ENCODE measurements around the gene IMMP2L. TPM values are rescaled to one million over a fixed set of nuclear protein-coding genes. Genes with fewer than 3 reads are reported as not detected.

IMMP2L gene
- polyA plus RNA-seq, 2 of the 4 experiments (the other 2 are of a cell fraction), result 16.1 to 23.8 TPM

- Histone ChIP-seq H3K4me1 (no peaks in the 10 kb centered on the region), H3K9me3 (no peaks in the 10 kb centered on the region), H3K4me3 (no peak overlapping the region), H3K27ac (no peak overlapping the region), H3K4me2 (no peak overlapping the region)
- CTCF ChIA-PET, result no interaction called here
- ATAC-seq (no peak), DNase-seq (ENCODE audit: low read depth in 1 of 2, low spot score in 1 of 2) (no peak), FAIRE-seq (peak; percentile 32)
- 15% methylated on average over 3 of the region's 3 CpGs for WGBS (ENCODE audit: missing lambda C conversion rate)
- POLR2A ChIA-PET, result no interaction called here
- no peak for TF ChIP-seq RARB (CRISPR knock-in tag; IDR thresholded peaks at IDR 0.05)
Measured at GRCh38 chr7:110645060-110645459, 917.2 kb downstream of the IMMP2L start.

GRCh38 chr7:110637252-110637651, 925.0 kb downstream of the IMMP2L start:
- no peak overlapping the region for H3K4me2 ChIP-seq
- POLR2A ChIA-PET, result no interaction called here
- no peaks in the 10 kb centered on the region for H3K9me3 ChIP-seq
- ATAC-seq (no peak), FAIRE-seq (no peak), DNase-seq (ENCODE audit: low read depth in 1 of 2, low spot score in 1 of 2) (no peak)
- H3K27ac ChIP-seq, result no peak overlapping the region
- TF ChIP-seq FOXS1 (CRISPR knock-in tag; IDR thresholded peaks at IDR 0.05) (no peak), SREBF2 (IDR thresholded peaks at IDR 0.05) (no peak), JUNB (IDR thresholded peaks at IDR 0.05) (no peak), RNF2 (IDR thresholded peaks at IDR 0.05; ENCODE audit: borderline replicate concordance, low read depth) (no peak)
- H3K4me3 ChIP-seq, result no peak overlapping the region
- H3K4me1 ChIP-seq, result no peaks in the 10 kb centered on the region
- CTCF ChIA-PET, result no interaction called here
- 0% methylated on average over 3 of the region's 5 CpGs for WGBS (ENCODE audit: missing lambda C conversion rate)

GRCh38 chr7:110633313-110633712, 929.0 kb downstream of the IMMP2L start:
- ChIA-PET CTCF (no interaction called here), POLR2A (no interaction called here)
- TF ChIP-seq PBX3 (IDR thresholded peaks at IDR 0.05), result no peak
- TF ChIP-seq POLR2A (IDR thresholded peaks at IDR 0.05; ENCODE audit: low read length), result no peak
- no peak for TF ChIP-seq GATA3 (IDR thresholded peaks at IDR 0.05; ENCODE audit: borderline replicate concordance)
- H3K4me3 ChIP-seq, result no peak overlapping the region
- FAIRE-seq (no peak), DNase-seq (ENCODE audit: low read depth in 1 of 2, low spot score in 1 of 2) (no peak), ATAC-seq (no peak)
- no peaks in the 10 kb centered on the region for H3K4me1 ChIP-seq
- WGBS (ENCODE audit: missing lambda C conversion rate), result 26% methylated on average over 2 of the region's 2 CpGs
- H3K4me2 ChIP-seq, result no peak overlapping the region
- no peaks in the 10 kb centered on the region for H3K9me3 ChIP-seq
- H3K27ac ChIP-seq, result no peak overlapping the region

- no peak for FAIRE-seq
- TF ChIP-seq ZNF302 (CRISPR knock-in tag; IDR thresholded peaks at IDR 0.05) (no peak), FOSB (CRISPR knock-in tag; IDR thresholded peaks at IDR 0.05) (no peak), NR3C1 (IDR thresholded peaks at IDR 0.05) (no peak), CHD2 (IDR thresholded peaks at IDR 0.05; ENCODE audit: low read length, partially characterized antibody) (no peak), RFX5 (IDR thresholded peaks at IDR 0.05) (no peak), EP300 (IDR thresholded peaks at IDR 0.05) (no peak), GATA3 (IDR thresholded peaks at IDR 0.05; ENCODE audit: borderline replicate concordance) (no peak), RARB (CRISPR knock-in tag; IDR thresholded peaks at IDR 0.05) (no peak), HOXA7 (CRISPR knock-in tag; IDR thresholded peaks at IDR 0.05) (no peak), HDAC2 (IDR thresholded peaks at IDR 0.05) (no peak), MYC (IDR thresholded peaks at IDR 0.05; ENCODE audit: borderline replicate concordance, low read length) (no peak), EHMT2 (IDR thresholded peaks at IDR 0.05; ENCODE audit: low read depth) (no peak), RCOR1 (IDR thresholded peaks at IDR 0.05; ENCODE audit: low read depth, low read length) (no peak), HMGXB4 (CRISPR knock-in tag; IDR thresholded peaks at IDR 0.05; ENCODE audit: borderline replicate concordance) (no peak), POLR2A (IDR thresholded peaks at IDR 0.05; ENCODE audit: low read length) (no peak), EHF (CRISPR knock-in tag; IDR thresholded peaks at IDR 0.05) (no peak), HES2 (IDR thresholded peaks at IDR 0.05) (no peak), CBX8 (IDR thresholded peaks at IDR 0.05) (no peak), NPAS2 (CRISPR knock-in tag; IDR thresholded peaks at IDR 0.05; ENCODE audit: borderline replicate concordance) (no peak)
- H3K4me2 ChIP-seq, result no peak overlapping the region
- 27% methylated on average over 2 of the region's 2 CpGs for WGBS (ENCODE audit: missing lambda C conversion rate)
- POLR2A ChIA-PET, result no interaction called here
- no peak for DNase-seq (ENCODE audit: low read depth in 1 of 2, low spot score in 1 of 2)
- ATAC-seq, result no peak
- no peak overlapping the region for H3K4me3 ChIP-seq
- H3K9me3 ChIP-seq, result no peaks in the 10 kb centered on the region
- H3K27ac ChIP-seq, result no peak overlapping the region
- CTCF ChIA-PET, result interaction anchor here (0.6 kb wide), 2 partner anchors 379 to 1108 kb away, joined by 3 to 4 read pairs; no protein-coding TSS in a partner anchor
- H3K4me1 ChIP-seq, result no peaks in the 10 kb centered on the region
Measured at GRCh38 chr7:110626414-110626813, 935.9 kb downstream of the IMMP2L start.

All from A549 (cell line).